Measurements from ENCODE around the gene C1orf216. TPM values are rescaled to one million over a fixed set of nuclear protein-coding genes. Genes with fewer than 3 reads are reported as not detected.
"Not testable (repeated sequence)": the region's sequence is repeated elsewhere in the genome, so short reads cannot be mapped to it uniquely, and the experiment has no call there.

Gene C1orf216
- polyA plus RNA-seq, 3 donors = 2.6 to 13.9 (median 10.3) TPM

DNA sequence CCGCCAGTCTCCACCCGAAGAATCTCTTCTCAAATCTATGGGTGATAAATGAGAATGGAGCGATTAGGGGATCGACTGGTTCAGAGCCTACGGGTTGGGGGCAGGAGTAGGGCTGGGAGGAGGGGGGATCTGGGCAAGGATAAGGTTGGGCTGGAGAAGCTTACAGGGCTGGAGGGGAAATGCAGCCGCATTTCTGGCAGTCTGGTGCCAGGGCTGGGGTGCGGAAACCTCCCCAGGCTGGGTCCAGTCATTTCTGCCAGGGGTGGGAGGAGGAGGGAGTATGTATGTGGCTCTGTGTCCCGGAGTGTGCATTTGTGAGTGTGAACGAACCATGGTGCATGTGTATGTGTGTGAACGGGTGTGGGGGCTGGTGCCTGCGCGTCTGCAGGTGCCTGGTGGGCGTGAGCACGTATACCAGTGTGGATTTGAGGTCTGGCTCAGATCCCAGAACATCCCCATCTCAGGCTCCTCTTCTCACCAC lies 10.2 kb downstream of the C1orf216 start:
- no peak overlapping the region for H3K27ac ChIP-seq (ENCODE audit: low read depth, low read length)
- WGBS, 3 donors = 13 to 30% (median 14%) methylated on average over 14 of the region's 14 CpGs

DNA sequence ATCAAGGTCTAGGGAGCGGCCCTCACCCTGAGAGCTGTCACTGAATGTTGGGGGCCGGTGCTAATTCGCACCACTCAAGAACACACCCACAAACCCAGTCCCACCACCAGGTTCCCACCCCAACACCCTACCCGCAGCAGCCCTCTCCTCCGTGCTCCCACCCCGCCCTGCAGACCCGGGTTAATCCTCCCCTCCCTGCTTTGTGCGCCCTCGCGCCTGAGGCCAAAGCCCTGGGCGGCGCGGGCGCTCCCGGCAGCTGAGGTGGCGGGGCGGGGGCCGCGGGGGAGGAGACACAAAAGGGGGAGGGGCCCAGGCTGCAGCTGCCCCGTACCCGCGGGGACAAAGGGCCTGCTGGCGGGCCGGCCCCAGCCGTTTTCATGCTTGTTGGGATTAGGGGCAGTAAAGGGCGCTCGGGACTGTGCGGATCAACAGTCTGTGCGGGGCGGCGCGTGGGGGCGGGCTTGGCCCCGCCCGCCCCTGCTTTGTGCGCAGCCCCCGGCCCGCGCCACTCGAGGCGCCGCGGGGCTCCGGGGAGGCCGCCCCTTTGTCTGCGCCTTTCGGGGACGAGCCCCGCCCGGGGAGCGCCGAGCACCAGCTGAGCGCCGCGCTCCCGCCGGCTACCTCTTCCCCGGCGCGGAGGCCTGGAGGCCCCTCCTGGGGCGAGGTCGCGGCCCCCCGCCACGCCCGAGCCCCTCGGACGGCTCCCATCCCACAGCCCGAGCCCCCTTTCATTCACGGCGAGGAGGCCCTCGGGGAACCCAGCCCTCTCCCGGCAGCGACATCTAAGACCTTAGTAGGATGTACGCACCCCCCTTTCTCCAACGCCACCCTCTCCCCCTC lies 10.9 kb downstream of the C1orf216 start:
- 1% methylated on average over 34 to 76 of the region's 76 CpGs for WGBS, 3 donors
- no peak overlapping the region for H3K27ac ChIP-seq (ENCODE audit: low read depth, low read length)

DNA sequence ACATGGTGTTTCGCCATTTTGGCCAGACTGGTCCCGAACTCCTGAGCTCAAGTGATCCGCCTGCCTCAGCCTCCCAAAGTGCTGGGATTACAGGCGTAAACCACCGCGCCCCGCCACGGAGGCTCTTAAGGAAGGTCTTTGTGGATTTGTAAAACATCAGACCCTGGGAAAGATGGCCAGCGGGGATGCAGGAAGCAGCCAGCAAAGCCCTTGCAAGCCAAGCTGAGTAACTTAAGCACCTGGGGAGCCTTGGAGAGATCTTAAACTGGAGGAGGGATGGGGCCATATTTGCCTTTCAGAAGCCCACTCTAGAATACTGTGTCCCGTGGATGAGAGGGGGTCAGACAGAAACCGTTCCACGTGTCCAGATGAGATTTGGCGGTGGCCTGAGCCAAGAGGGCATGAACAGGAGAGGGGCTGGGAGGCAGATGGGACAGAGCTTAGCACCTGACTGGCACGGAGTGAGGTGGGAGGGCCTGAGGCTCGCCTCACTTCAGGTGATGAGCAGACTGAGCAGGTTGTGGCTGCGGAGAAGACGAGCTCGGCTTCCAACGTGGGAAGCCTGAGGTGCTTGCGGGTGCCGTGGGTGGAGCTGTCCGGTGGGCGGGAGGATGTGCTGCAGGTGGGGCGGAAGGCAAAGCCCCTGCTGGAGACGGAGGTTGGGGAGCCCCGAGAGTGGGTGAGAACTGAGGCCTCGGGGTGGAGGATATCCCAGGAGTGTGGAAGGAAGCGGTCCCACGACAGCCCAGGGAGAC lies 11.7 kb downstream of the C1orf216 start:
- WGBS, 3 donors = 42 to 49% (median 44%) methylated on average over 29 of the region's 29 CpGs
- no peak overlapping the region for H3K27ac ChIP-seq (ENCODE audit: low read depth, low read length)

DNA sequence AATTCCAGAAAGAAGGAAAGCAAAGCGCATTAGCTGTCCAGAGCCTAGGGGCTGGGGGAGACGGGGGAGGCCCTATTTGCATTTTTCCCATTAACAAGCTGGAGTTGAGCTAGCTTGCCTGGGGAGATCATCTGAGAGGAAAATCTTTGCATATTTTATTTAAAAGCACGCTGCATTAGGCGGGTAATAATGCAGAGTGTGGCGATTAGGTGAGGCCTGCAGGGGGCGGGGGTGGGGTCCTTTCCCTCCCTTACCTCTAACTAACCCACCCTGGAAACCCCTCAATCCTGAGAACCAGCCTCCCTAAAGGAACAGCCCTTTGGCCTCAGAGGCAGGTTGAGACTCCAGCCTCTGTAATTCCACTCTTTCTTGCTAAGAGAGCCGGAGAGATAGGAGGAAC lies 16.2 kb downstream of the C1orf216 start:
- 31 to 39% (median 36%) methylated on average over 7 of the region's 7 CpGs for WGBS, 3 donors
- no peak overlapping the region for H3K27ac ChIP-seq (ENCODE audit: low read depth, low read length)

DNA sequence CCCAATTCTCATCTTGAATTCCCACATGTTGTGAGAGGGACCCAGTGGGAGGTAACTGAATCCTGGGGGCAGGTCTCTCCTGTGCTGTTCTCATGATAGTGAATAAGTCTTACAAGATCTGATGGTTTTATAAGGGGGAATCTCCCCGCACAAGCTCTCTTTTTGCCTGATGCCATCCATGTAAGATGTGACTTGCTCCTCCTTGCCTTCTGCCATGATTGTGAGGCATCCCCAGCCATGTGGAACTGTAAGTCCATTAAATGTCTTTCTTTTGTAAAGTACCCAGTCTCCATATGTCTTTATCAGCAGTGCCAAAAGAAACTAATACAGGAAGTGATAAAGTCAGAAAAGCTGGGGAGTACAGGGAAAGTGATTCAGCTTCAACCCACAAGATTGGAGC lies 19.5 kb downstream of the C1orf216 start:
- not testable (repeated sequence) for H3K27ac ChIP-seq (ENCODE audit: low read depth, low read length)
- WGBS, 3 donors = 86 to 98% (median 87%) methylated on average over 1 of the region's 1 CpG

DNA sequence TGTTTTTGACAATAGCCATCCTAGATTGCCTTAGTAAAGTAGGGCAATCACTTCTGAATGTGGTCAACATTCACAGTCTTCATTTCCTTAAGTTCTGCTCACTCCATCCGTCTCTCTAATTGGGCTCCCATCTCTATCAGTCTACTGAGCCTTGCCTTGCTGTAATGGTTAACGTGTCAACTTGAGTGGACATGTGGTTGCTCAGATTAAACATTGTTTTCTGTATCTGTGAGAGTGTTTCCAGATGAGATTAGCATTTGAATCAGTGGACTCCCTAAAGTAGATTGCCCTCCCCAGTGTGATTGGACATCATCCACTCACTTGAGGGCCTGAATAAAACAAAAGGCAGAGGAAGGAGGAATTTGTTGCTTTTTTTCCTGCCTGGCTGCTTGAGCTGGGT lies 26.4 kb downstream of the C1orf216 start:
- H3K27ac ChIP-seq (ENCODE audit: low read depth, low read length) = no peak overlapping the region
- WGBS, 3 donors = 65 to 71% (median 66%) methylated on average over 2 of the region's 2 CpGs

DNA sequence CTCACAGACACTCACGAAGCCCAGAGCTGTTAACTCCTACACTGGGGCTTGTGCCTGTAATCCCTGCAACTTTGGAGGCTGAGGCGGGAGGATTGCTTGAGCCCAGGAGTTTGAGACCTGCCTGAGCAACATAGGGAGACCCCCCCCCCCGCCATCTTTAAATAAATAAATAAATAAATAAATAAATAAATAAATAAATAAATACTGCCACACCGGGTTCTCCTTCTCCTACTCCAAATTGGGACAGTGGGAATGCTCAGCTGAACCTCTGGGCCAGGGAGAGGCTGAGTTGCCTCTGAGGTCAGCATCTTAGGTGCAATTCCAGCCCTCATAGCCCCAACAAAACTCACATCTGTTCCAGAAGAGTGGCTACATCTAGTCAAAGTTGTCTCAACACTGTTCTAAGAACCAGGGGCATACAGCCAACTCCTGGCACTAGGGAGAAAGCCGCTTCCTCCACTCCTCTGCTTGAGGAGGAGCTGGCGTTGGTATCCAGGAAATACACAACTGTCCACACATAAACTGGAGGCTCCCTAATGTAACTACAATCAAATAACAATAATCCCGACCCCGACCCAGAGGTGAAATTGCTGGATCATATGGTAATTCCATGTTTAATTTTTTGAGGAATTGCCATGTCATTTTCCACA lies 27.0 kb downstream of the C1orf216 start:
- WGBS, 3 donors = 67 to 76% (median 75%) methylated on average over 8 of the region's 8 CpGs
- no peak overlapping the region for H3K27ac ChIP-seq (ENCODE audit: low read depth, low read length)

DNA sequence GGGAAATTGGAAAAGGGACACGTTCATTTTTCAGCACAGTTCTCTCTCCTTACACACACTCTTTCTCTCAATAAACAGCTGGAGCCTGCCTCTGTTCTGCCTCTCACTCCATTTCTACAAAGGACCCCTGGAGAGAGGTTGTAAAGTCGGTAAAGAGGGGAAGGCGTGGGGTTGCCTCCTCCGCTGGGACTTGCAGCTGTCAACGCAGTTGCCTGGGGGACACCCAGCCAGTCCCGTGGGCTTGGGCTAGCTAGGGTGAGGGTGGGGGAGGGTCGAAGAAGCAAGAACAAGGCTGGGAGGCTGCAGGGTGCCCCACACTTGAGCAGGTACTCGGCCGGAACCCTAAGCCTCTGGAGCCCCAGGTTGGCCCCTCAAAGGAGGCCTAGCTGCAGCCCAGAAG lies 27.6 kb downstream of the C1orf216 start:
- H3K27ac ChIP-seq (ENCODE audit: low read depth, low read length) = no peak overlapping the region
- WGBS, 3 donors = 37 to 43% (median 43%) methylated on average over 9 of the region's 9 CpGs

DNA sequence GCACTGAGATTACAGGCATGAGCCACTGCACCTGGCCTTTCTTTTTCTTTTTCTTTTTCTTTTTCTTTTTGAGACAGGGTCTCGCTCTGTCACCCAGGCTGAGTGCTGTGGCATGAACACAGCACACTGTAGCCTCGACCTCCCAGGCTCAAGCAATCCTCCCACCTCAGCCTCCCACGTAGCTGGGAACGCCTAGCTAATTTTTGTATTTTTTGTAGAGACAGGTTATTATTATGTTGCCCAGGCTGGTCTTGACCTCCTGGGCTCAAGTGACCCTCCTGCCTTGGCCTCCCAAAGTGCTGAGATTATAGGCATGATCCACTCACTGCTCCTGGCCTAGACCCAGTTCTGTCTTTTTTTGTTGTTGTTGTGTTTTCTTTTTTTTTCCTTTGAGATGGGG lies 28.6 kb downstream of the C1orf216 start:
- H3K27ac ChIP-seq (ENCODE audit: low read depth, low read length) = not testable (repeated sequence)
- WGBS, 3 donors = 90 to 93% (median 93%) methylated on average over 4 of the region's 4 CpGs

DNA sequence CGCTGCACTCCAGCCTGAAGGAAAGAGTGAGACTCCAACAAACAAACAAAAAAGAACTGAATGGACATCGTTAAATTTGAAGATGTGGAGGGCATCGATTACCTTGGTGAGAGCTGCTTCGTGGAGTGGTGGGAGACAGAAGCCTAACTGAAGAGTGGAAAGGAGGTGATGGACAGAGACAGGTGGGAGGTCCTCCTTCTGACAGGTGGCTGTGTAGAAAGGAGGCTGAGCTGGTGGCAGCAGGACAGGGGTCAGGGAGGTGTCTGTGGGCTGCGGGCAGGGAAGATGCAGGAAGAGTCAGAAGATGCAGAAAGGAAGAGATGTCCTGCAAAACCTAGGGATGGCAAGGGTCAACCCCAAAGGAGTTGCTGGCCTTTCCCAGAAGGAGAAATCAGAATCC lies 30.5 kb downstream of the C1orf216 start:
- 84 to 90% (median 88%) methylated on average over 5 of the region's 5 CpGs for WGBS, 3 donors

DNA sequence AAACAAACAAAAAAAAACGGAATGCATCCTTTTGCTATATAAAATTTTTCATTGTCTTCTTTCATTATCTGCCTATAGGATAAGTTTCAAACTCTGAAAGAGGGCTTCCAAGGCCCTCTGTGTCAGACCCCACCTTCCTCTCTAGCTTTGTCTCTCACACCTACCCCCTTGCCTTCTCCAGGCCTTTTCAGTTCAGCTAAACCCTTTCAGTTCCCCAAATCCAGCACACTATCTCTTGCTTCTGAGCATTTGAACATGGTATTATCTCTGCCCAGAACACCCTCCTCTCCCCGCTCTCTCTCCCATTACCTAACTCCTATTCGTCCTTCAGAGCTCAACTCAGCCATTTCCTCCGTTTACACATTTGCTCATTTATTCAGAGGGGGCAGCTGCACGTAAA lies 35.7 kb downstream of the C1orf216 start:
- WGBS, 3 donors = 60 to 61% (median 61%) methylated on average over 5 of the region's 5 CpGs
- H3K27ac ChIP-seq (ENCODE audit: low read depth, low read length) = no peak overlapping the region

More for the DNA sequence above, 30.5 kb downstream of the C1orf216 start:
- H3K27ac ChIP-seq (ENCODE audit: low read depth, low read length) = no peak overlapping the region

DNA sequence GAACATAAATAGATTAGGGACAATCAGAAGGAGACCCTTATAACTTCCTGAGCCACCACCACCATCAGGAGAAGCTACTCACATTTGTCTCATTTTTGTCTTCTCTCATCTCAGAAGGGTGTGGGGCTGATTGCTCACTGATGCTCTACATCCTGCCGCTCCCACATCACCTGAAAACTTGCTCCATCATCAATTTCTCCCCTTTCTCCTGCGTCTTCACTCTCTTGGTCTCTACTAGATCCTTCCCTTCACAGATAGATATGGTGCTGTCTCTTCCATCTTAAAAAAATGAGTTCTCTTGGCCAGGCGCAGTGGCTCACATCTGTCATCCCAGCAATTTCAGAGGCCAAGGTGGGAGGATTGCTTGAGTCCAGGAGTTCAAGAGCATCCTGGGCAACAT lies 38.4 kb downstream of the C1orf216 start:
- H3K27ac ChIP-seq (ENCODE audit: low read depth, low read length) = no peak overlapping the region
- 87 to 88% (median 87%) methylated on average over 3 of the region's 3 CpGs for WGBS, 3 donors

DNA sequence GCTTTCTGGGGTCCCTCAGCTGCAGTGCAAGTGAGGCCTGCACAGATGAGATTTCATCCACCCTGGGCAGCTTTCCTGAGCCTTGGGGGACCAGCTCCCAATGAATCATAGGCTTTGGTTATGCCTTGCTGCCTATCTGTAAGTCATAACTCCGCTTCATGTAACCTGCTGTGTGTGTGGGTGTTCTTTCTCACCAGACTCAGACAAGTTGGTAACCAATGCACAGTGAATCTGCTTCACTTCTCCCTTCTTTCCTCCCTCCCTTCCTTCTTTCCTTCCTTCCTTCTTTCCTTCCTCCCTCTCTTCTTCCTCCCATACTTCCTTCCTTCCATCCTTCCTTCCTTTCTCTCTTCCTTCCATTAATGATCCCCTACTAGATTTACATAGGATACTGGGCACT lies 42.9 kb downstream of the C1orf216 start:
- H3K27ac ChIP-seq (ENCODE audit: low read depth, low read length) = no peak overlapping the region
- 74 to 85% (median 76%) methylated on average over 1 of the region's 1 CpG for WGBS, 3 donors

DNA sequence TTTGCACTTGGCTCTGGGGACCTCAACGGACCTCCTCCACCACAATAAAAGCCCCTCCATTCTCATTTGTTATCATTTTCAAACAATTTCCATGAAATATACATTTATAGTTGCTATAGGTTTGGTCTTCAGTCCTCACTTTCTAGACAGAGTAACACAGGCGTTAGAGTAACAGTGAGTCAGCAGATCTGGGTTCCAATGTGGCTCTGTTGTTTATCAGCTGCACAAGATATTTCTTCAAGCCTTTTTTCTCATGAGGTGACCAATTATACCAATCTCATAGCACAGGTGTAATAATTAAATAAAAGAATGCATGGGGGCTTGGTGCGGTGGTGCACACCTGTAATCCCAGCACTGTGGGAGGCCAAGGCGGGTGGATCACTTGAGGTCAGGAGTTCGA lies 44.6 kb downstream of the C1orf216 start:
- 80 to 82% (median 82%) methylated on average over 5 of the region's 5 CpGs for WGBS, 3 donors
- H3K27ac ChIP-seq (ENCODE audit: low read depth, low read length) = no peak overlapping the region

DNA sequence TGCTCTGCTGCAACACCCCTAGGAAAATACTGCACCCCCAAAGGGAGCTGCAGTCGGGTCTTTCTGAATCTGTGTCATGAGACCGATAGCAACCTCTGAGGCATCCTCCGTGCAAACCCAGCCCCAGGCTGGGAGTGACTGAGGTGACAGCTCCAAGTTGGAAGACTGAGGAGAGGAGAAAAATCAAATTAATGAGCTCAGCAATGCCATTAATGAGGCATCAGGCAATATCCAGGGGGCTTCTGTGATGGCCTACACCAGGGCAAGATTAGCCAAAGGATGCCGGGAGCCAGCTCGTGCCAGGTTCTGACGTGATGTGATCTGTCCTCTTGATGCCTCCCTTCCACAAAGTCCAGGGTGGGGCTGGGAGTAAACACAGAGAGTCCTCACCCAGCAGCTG lies 46.6 kb downstream of the C1orf216 start:
- WGBS, 3 donors = 74 to 80% (median 75%) methylated on average over 6 of the region's 6 CpGs
- no peak overlapping the region for H3K27ac ChIP-seq (ENCODE audit: low read depth, low read length)

DNA sequence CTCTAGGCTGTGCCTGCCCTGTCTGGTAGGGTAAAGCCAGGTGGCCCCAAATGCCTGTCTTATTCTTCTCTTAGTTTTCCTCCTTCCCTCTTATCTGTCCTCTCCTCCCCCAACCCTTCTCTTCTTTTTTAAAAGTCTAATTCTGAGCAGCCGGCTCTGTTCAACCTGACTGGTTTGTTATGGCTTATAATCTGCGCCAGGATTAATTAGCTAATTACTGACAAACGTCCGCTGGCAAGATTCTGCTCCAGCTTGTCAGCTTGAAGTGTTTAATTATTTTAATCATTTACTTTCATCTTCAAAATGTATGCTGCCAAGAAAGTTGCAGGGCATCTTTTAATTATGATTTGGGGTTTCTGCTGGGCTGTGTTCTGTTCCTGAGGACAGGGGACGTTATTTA lies 50.2 kb downstream of the C1orf216 start:
- 67 to 81% (median 74%) methylated on average over 5 of the region's 5 CpGs for WGBS, 3 donors
- H3K27ac ChIP-seq (ENCODE audit: low read depth, low read length) = no peak overlapping the region

DNA sequence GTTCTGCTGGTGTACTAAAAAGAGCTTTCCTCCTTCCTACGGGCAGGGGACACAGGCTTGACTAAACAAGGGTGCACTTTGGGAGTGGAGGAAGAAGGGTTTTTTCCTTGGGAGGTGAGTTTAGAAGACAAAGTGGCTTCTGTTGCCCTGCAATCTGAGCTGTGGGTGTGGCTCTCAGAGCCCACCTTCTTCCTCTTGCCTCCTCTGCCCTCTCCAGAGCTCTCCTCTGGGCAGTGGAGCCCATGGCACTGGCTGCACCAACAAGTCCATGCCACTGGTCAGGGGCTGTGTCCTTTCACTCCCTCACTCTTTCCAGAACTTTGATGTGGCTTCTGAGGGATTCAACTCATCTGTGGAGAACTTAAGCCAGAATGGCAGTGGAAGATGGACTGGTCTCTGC lies 51.8 kb downstream of the C1orf216 start:
- WGBS, 3 donors = 37 to 39% (median 38%) methylated on average over 1 of the region's 1 CpG
- no peak overlapping the region for H3K27ac ChIP-seq (ENCODE audit: low read depth, low read length)

DNA sequence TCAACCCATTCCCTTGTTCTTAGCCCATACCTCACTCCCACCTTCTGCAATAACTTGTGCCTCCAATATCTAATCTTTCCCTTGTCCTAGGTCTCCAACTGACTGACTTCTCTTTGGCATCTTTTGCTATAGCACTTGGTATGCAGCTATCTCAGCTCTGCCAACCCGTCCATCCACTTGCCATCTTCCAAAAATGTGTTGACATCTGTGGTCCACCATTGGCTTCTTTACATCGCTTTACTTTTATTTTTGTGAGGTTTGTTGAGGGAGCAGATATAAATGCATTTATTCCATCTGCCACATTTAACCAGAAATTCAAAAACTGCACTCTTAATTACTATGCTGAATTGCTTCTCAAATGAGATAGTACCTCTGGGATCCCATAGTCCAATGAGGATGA lies 52.5 kb downstream of the C1orf216 start:
- whole genome bisulfite sequencing, 3 donors = 78 to 87% (median 85%) methylated on average over 2 of the region's 2 CpGs
- H3K27ac ChIP-seq (ENCODE audit: low read depth, low read length) = no peak overlapping the region

Measured in adipose tissue (tissue), 3 donors.